Thymus (tissue), 11 donors: ENCODE measurements around the gene DPP6. TPM values are rescaled to one million over a fixed set of nuclear protein-coding genes. Genes with fewer than 3 reads are reported as not detected.

ENCODE experiments used
- DNase-seq, 9 donors: peaks; one replicate each; pipeline ENCODE4 v3.0.0-alpha.2; 2013; ENCODE audit warnings: low spot score in 9 of 9, low read depth in 6 of 9, missing footprints in 1 of 9
- H3K27ac ChIP-seq, 2 donors: one replicate each; pipeline ENCODE4 v1.5.1; 2013; ENCODE audit warnings: control low read depth in 1 of 2, low read depth in 1 of 2, low read length in 1 of 2, mild to moderate bottlenecking in 1 of 2, moderate library complexity in 1 of 2
- H3K27me3 ChIP-seq, 2 donors: one replicate each; pipeline ENCODE4 v1.5.1; 2013; ENCODE audit warnings: low read length in 1 of 2; ENCODE audit not compliant: control insufficient read depth in 2 of 2, insufficient read depth in 1 of 2
- H3K36me3 ChIP-seq, 2 donors: one replicate each; pipeline ENCODE4 v1.5.1; 2013; ENCODE audit warnings: low read length in 1 of 2, mild to moderate bottlenecking in 1 of 2, moderate library complexity in 1 of 2; ENCODE audit not compliant: control insufficient read depth in 2 of 2, insufficient read depth in 2 of 2
- H3K4me1 ChIP-seq, 2 donors: one replicate each; pipeline ENCODE4 v1.5.1; 2013; ENCODE audit warnings: low read length in 2 of 2; ENCODE audit not compliant: control insufficient read depth in 2 of 2, insufficient read depth in 2 of 2
- H3K4me3 ChIP-seq, 2 donors: one replicate each; pipeline ENCODE4 v1.5.1; 2013; ENCODE audit warnings: low read length in 2 of 2, control low read depth in 1 of 2, mild to moderate bottlenecking in 1 of 2
- H3K9me3 ChIP-seq, 2 donors: one replicate each; pipeline ENCODE4 v1.5.1; 2013; ENCODE audit warnings: low read length in 1 of 2, mild to moderate bottlenecking in 1 of 2; ENCODE audit not compliant: control insufficient read depth in 2 of 2, insufficient read depth in 1 of 2
- WGBS: extraction: QIAGEN DNeasy Blood & Tissue Kit; methylation state at CpG from one replicate; pipeline ENCODE4 v1.1.7; 2013; 5-methylcytosine and 5-hydroxymethylcytosine counted together
- polyA plus RNA-seq: library from polyadenylated mRNA; stranded (reverse); fragments of 200-250 nt; gene quantifications from one replicate; pipeline ENCODE4 v1.2.3, GENCODE V29; 2013
- total RNA-seq: library from RNA; stranded (reverse); fragments of 120-200 nt; gene quantifications from one replicate; pipeline ENCODE4 v1.2.4, GENCODE V29; 2013
- donor health status: healthy.

DPP6 gene
- total and polyA plus RNA-seq, 2 donors: 0.75 to 4.5 TPM

GRCh38 chr7:154843670-154844237 is 791.6 kb downstream of the DPP6 start:
- Histone ChIP-seq H3K36me3 (no peaks in the 10 kb centered on the region), H3K4me1 (no peaks in the 10 kb centered on the region), H3K27me3 (peaks cover 0 to 11% of the 10 kb centered on the region in 2 donors), H3K27ac (no peak overlapping the region), H3K4me3 (no peak overlapping the region), H3K9me3 (no peaks in the 10 kb centered on the region)
- DNase-seq: no peak
- 94% methylated on average over 5 of the region's 5 CpGs for WGBS

GRCh38 chr7:154844499-154844898 is 792.3 kb downstream of the DPP6 start:
- H3K9me3 ChIP-seq: no peaks in the 10 kb centered on the region
- no peak overlapping the region for H3K4me3 ChIP-seq
- no peaks in the 10 kb centered on the region for H3K36me3 ChIP-seq
- H3K4me1 ChIP-seq: no peaks in the 10 kb centered on the region
- DNase-seq: no peak
- H3K27ac ChIP-seq: no peak overlapping the region
- peaks cover 0 to 11% of the 10 kb centered on the region in 2 donors for H3K27me3 ChIP-seq
- 87% methylated on average over 5 of the region's 5 CpGs for WGBS

GRCh38 chr7:154844955-154845354 is 792.8 kb downstream of the DPP6 start:
- no peak overlapping the region for H3K27ac ChIP-seq
- H3K36me3 ChIP-seq: no peaks in the 10 kb centered on the region
- WGBS: 94% methylated on average over 5 of the region's 5 CpGs
- H3K27me3 ChIP-seq: peaks cover 0 to 11% of the 10 kb centered on the region in 2 donors
- no peaks in the 10 kb centered on the region for H3K9me3 ChIP-seq
- no peak overlapping the region for H3K4me3 ChIP-seq
- H3K4me1 ChIP-seq: no peaks in the 10 kb centered on the region
- DNase-seq: no peak

GRCh38 chr7:154848464-154848863 is 796.3 kb downstream of the DPP6 start:
- no peaks in the 10 kb centered on the region for H3K36me3 ChIP-seq
- H3K27ac ChIP-seq: no peak overlapping the region
- no peaks in the 10 kb centered on the region for H3K4me1 ChIP-seq
- no peaks in the 10 kb centered on the region for H3K9me3 ChIP-seq
- H3K27me3 ChIP-seq: peaks cover 0 to 2% of the 10 kb centered on the region in 2 donors
- no peak for DNase-seq
- H3K4me3 ChIP-seq: no peak overlapping the region
- 67% methylated on average over 2 of the region's 2 CpGs for WGBS

GRCh38 chr7:154852205-154852604 is 800.0 kb downstream of the DPP6 start:
- no peak for DNase-seq
- no peaks in the 10 kb centered on the region for H3K4me1 ChIP-seq
- 94% methylated on average over 4 of the region's 4 CpGs for WGBS
- no peak overlapping the region for H3K4me3 ChIP-seq
- no peak overlapping the region for H3K27ac ChIP-seq
- H3K27me3 ChIP-seq: no peaks in the 10 kb centered on the region
- no peaks in the 10 kb centered on the region for H3K36me3 ChIP-seq
- no peaks in the 10 kb centered on the region for H3K9me3 ChIP-seq

GRCh38 chr7:154853063-154853726 is 801.0 kb downstream of the DPP6 start:
- Histone ChIP-seq H3K27me3 (no peaks in the 10 kb centered on the region), H3K36me3 (no peaks in the 10 kb centered on the region), H3K4me1 (no peaks in the 10 kb centered on the region), H3K4me3 (no peak overlapping the region), H3K9me3 (no peaks in the 10 kb centered on the region), H3K27ac (no peak overlapping the region)
- 95% methylated on average over 8 of the region's 8 CpGs for WGBS
- DNase-seq: no peak

- no peak overlapping the region for H3K4me3 ChIP-seq
- no peak overlapping the region for H3K27ac ChIP-seq
- no peak for DNase-seq
- H3K36me3 ChIP-seq: no peaks in the 10 kb centered on the region
- 95% methylated on average over 4 of the region's 4 CpGs for WGBS
- H3K9me3 ChIP-seq: no peaks in the 10 kb centered on the region
- H3K27me3 ChIP-seq: no peaks in the 10 kb centered on the region
- H3K4me1 ChIP-seq: no peaks in the 10 kb centered on the region
Measured at GRCh38 chr7:154853727-154854095, 801.5 kb downstream of the DPP6 start.

- H3K4me3 ChIP-seq: no peak overlapping the region
- 92% methylated on average over 14 of the region's 14 CpGs for WGBS
- H3K36me3 ChIP-seq: no peaks in the 10 kb centered on the region
- no peaks in the 10 kb centered on the region for H3K27me3 ChIP-seq
- no peak overlapping the region for H3K27ac ChIP-seq
- DNase-seq: no peak
- no peaks in the 10 kb centered on the region for H3K9me3 ChIP-seq
- H3K4me1 ChIP-seq: no peaks in the 10 kb centered on the region
Measured at GRCh38 chr7:154854836-154855235, 802.6 kb downstream of the DPP6 start.

- Histone ChIP-seq H3K27me3 (peaks cover 0 to 2% of the 10 kb centered on the region in 2 donors), H3K9me3 (no peaks in the 10 kb centered on the region), H3K4me3 (no peak overlapping the region), H3K27ac (no peak overlapping the region), H3K36me3 (no peaks in the 10 kb centered on the region), H3K4me1 (no peaks in the 10 kb centered on the region)
- DNase-seq: no peak
- 83% methylated on average over 12 of the region's 12 CpGs for WGBS
Measured at GRCh38 chr7:154855366-154855765, 803.2 kb downstream of the DPP6 start.
